GM23338 (cell line): ENCODE measurements around the gene MICAL2. TPM values are rescaled to one million over a fixed set of nuclear protein-coding genes. Genes with fewer than 3 reads are reported as not detected.

ENCODE experiments used
- ATAC-seq: fragments of 200-7000 bp; cut with Tn5 transposase; 3 replicates; pipeline ENCODE4 v1.9.1; 2020
- DNase-seq: peaks from one replicate; pipeline ENCODE4 v3.0.0-alpha.2; 2015; ENCODE audit warnings: low spot score
- H2AFZ ChIP-seq: fragments of 200-600 bp; sonication (generic); 2 replicates; pipeline ENCODE4 v1.8.0; 2016; ENCODE audit warnings: antibody characterized with exemption, mild to moderate bottlenecking, moderate library complexity
- H3F3A ChIP-seq: fragments of 200-600 bp; sonication (generic); replicated peaks from 2 replicates; pipeline ENCODE4 v1.8.0; 2017; ENCODE audit warnings: antibody characterized with exemption, mixed run types, low read depth
- H3K27ac ChIP-seq: fragments of 200-600 bp; sonication (generic); 2 replicates; pipeline ENCODE4 v1.6.1; 2016; ENCODE audit warnings: low read depth
- H3K27me3 ChIP-seq: fragments of 200-600 bp; sonication (generic); 2 replicates; pipeline ENCODE4 v1.8.0; 2016; ENCODE audit warnings: mild to moderate bottlenecking, mixed run types, moderate library complexity; ENCODE audit not compliant: insufficient read depth
- H3K36me3 ChIP-seq: fragments of 200-600 bp; sonication (generic); 2 replicates; pipeline ENCODE4 v1.8.0; 2016; ENCODE audit warnings: mild to moderate bottlenecking; ENCODE audit not compliant: insufficient read depth
- H3K4me1 ChIP-seq: fragments of 200-600 bp; sonication (generic); 2 replicates; pipeline ENCODE4 v1.8.0; 2016; ENCODE audit warnings: mild to moderate bottlenecking, moderate library complexity; ENCODE audit not compliant: insufficient read depth
- H3K4me2 ChIP-seq: fragments of 200-600 bp; sonication (generic); 2 replicates; pipeline ENCODE4 v1.7.1; 2017; ENCODE audit warnings: mixed run types
- H3K4me3 ChIP-seq: fragments of 200-600 bp; sonication (generic); 2 replicates; pipeline ENCODE4 v1.6.1; 2016; ENCODE audit warnings: mixed run types
- H3K79me2 ChIP-seq: fragments of 200-600 bp; sonication (generic); replicated peaks from 2 replicates; pipeline ENCODE4 v1.8.0; 2017; ENCODE audit warnings: mild to moderate bottlenecking; ENCODE audit not compliant: insufficient read depth
- H3K9me2 ChIP-seq: fragments of 200-600 bp; sonication (generic); 2 replicates; pipeline ENCODE4 v1.8.0; 2017; ENCODE audit not compliant: insufficient read depth
- H4K20me1 ChIP-seq: fragments of 200-600 bp; sonication (generic); replicated peaks from 2 replicates; pipeline ENCODE4 v1.8.0; 2017; ENCODE audit warnings: mild to moderate bottlenecking; ENCODE audit not compliant: insufficient read depth
- H3K27ac Mint-ChIP-seq: 2 replicates; pipeline ENCODE4 v1.8.0; 2020; ENCODE audit warnings: inconsistent platforms, mild to moderate bottlenecking, moderate library complexity, mixed read lengths
- H3K27me3 Mint-ChIP-seq: 3 replicates; pipeline ENCODE4 v1.8.0; 2022; ENCODE audit warnings: low read depth, mild to moderate bottlenecking, moderate library complexity, mixed read lengths, inconsistent platforms; ENCODE audit not compliant: insufficient read depth, poor library complexity
- H3K36me3 Mint-ChIP-seq: 3 replicates; pipeline ENCODE4 v1.8.0; 2021; ENCODE audit warnings: low read depth, mild to moderate bottlenecking, inconsistent platforms, moderate library complexity, mixed read lengths
- H3K4me1 Mint-ChIP-seq: 3 replicates; pipeline ENCODE4 v1.8.0; 2020; ENCODE audit warnings: mild to moderate bottlenecking, inconsistent platforms, mixed read lengths
- H3K4me3 Mint-ChIP-seq: 3 replicates; pipeline ENCODE4 v1.8.0; 2021; ENCODE audit warnings: moderate library complexity, mild to moderate bottlenecking, inconsistent platforms, mixed read lengths
- H3K9me3 Mint-ChIP-seq: 3 replicates; pipeline ENCODE4 v1.8.0; 2020; ENCODE audit warnings: moderate library complexity, mild to moderate bottlenecking, inconsistent platforms, mixed read lengths
- CREB1 ChIP-seq: fragments of 250-450 bp; sonication (Bioruptor Pico); IDR thresholded peaks from 2 replicates; pipeline ENCODE4 v1.5.0; 2020; ENCODE audit warnings: low read depth, mild to moderate bottlenecking, moderate library complexity
- EZH2 ChIP-seq: fragments of 200-600 bp; sonication (generic); IDR thresholded peaks from one replicate; pipeline ENCODE4 v1.8.0; 2017; ENCODE audit warnings: antibody characterized with exemption, mild to moderate bottlenecking, low read depth; ENCODE audit not compliant: unreplicated experiment
- EZH2phosphoT487 ChIP-seq: fragments of 200-600 bp; sonication (generic); IDR thresholded peaks from one replicate; pipeline ENCODE4 v1.8.1; 2018; ENCODE audit warnings: antibody characterized with exemption; ENCODE audit not compliant: unreplicated experiment
- JUNB ChIP-seq: IDR thresholded peaks from one replicate; pipeline ENCODE4 v1.6.1; 2016; ENCODE audit warnings: antibody characterized with exemption; ENCODE audit not compliant: unreplicated experiment
- NANOG ChIP-seq: IDR thresholded peaks from 2 replicates; pipeline ENCODE4 v1.6.1; 2016; ENCODE audit warnings: antibody characterized with exemption, borderline replicate concordance
- POLR2AphosphoS5 ChIP-seq: IDR thresholded peaks from 2 replicates; pipeline ENCODE4 v1.6.1; 2016; ENCODE audit warnings: antibody characterized with exemption, low read depth
- STAT1 ChIP-seq: IDR thresholded peaks from one replicate; pipeline ENCODE4 v1.6.1; 2016; ENCODE audit warnings: antibody characterized with exemption; ENCODE audit not compliant: unreplicated experiment
- ZNF114 ChIP-seq: fragments of 250-450 bp; sonication (Bioruptor Pico); IDR thresholded peaks from 2 replicates; pipeline ENCODE4 v1.5.0; 2020; ENCODE audit warnings: mild to moderate bottlenecking, moderate library complexity
- ZNF331 ChIP-seq: fragments of 250-450 bp; sonication (Bioruptor Pico); IDR thresholded peaks from 2 replicates; pipeline ENCODE4 v1.5.0; 2020; ENCODE audit warnings: low read depth, mild to moderate bottlenecking, moderate library complexity
- polyA plus RNA-seq: library from polyadenylated mRNA; unstranded; fragments of >200 nt; fragmentation: Nextera tagmentation; extraction: Ambion mirVana; gene quantifications from 2 replicates; pipeline ENCODE4 v1.2.1, GENCODE V29; 2016
- total RNA-seq: library from RNA; depleted of rRNA; stranded (reverse); fragments of >200 nt; shearing (Covaris generic); gene quantifications from 2 replicates; pipeline ENCODE4 v1.2.3, GENCODE V29; 2014
- TF ChIP-seq, protein P1 (sequence below): IDR thresholded peaks from 2 replicates; pipeline ENCODE4 v1.6.1; 2016; ENCODE audit warnings: antibody characterized with exemption
- TF ChIP-seq, protein P2 (sequence below): fragments of 250-450 bp; sonication (Bioruptor Pico); IDR thresholded peaks from 2 replicates; pipeline ENCODE4 v1.5.0; 2020; ENCODE audit warnings: mild to moderate bottlenecking, moderate library complexity
- TF ChIP-seq, protein P3 (sequence below): IDR thresholded peaks from one replicate; pipeline ENCODE4 v1.6.1; 2018; ENCODE audit warnings: antibody characterized with exemption; ENCODE audit not compliant: unreplicated experiment
- TF ChIP-seq, protein P4 (sequence below), 2 experiments: fragments of 200-600 bp in 1 of 2; sonication (generic) in 1 of 2; conservative IDR thresholded peaks; 2 replicates each; pipeline versions ENCODE4 v1.5.1 to v1.6.1; 2016 to 2017; ENCODE audit warnings: antibody characterized with exemption in 2 of 2, low read depth in 2 of 2, mild to moderate bottlenecking in 2 of 2, moderate library complexity in 1 of 2

MICAL2 gene
- total and polyA plus RNA-seq, 2 experiments from 2014 or later = 0.66 to 1.4 TPM

DNA sequence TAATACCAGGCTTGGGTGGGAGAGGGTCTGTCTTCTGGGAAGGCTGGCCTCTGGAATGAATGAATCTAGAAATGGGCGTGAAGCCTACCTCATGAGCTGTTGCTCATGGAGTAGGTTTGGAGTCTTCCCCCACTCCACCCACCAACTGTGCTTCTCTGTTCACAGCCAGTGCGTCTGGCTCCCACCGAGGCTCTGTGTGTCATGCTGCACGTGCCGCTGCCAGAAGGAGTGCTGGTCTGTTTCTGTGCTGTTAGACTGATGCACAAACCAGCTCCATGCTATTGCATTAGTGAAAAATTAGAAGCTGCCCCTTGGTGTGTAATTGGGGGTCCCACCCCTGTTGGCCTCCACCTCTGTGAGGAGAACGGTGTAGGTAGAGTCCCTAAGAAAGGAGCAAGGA, 134.7 kb downstream of the MICAL2 start:
- H3F3A ChIP-seq = no peaks in the 10 kb centered on the region
- TF ChIP-seq, protein P1, sequence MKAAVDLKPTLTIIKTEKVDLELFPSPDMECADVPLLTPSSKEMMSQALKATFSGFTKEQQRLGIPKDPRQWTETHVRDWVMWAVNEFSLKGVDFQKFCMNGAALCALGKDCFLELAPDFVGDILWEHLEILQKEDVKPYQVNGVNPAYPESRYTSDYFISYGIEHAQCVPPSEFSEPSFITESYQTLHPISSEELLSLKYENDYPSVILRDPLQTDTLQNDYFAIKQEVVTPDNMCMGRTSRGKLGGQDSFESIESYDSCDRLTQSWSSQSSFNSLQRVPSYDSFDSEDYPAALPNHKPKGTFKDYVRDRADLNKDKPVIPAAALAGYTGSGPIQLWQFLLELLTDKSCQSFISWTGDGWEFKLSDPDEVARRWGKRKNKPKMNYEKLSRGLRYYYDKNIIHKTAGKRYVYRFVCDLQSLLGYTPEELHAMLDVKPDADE = no peak
- TF ChIP-seq POLR2AphosphoS5 (no peak), EZH2 (no peak), CREB1 (CRISPR knock-in tag) (no peak), ZNF331 (no peak), JUNB (no peak), ZNF114 (CRISPR knock-in tag) (no peak), EZH2phosphoT487 (no peak), STAT1 (no peak), NANOG (no peak)
- TF ChIP-seq, protein P2, sequence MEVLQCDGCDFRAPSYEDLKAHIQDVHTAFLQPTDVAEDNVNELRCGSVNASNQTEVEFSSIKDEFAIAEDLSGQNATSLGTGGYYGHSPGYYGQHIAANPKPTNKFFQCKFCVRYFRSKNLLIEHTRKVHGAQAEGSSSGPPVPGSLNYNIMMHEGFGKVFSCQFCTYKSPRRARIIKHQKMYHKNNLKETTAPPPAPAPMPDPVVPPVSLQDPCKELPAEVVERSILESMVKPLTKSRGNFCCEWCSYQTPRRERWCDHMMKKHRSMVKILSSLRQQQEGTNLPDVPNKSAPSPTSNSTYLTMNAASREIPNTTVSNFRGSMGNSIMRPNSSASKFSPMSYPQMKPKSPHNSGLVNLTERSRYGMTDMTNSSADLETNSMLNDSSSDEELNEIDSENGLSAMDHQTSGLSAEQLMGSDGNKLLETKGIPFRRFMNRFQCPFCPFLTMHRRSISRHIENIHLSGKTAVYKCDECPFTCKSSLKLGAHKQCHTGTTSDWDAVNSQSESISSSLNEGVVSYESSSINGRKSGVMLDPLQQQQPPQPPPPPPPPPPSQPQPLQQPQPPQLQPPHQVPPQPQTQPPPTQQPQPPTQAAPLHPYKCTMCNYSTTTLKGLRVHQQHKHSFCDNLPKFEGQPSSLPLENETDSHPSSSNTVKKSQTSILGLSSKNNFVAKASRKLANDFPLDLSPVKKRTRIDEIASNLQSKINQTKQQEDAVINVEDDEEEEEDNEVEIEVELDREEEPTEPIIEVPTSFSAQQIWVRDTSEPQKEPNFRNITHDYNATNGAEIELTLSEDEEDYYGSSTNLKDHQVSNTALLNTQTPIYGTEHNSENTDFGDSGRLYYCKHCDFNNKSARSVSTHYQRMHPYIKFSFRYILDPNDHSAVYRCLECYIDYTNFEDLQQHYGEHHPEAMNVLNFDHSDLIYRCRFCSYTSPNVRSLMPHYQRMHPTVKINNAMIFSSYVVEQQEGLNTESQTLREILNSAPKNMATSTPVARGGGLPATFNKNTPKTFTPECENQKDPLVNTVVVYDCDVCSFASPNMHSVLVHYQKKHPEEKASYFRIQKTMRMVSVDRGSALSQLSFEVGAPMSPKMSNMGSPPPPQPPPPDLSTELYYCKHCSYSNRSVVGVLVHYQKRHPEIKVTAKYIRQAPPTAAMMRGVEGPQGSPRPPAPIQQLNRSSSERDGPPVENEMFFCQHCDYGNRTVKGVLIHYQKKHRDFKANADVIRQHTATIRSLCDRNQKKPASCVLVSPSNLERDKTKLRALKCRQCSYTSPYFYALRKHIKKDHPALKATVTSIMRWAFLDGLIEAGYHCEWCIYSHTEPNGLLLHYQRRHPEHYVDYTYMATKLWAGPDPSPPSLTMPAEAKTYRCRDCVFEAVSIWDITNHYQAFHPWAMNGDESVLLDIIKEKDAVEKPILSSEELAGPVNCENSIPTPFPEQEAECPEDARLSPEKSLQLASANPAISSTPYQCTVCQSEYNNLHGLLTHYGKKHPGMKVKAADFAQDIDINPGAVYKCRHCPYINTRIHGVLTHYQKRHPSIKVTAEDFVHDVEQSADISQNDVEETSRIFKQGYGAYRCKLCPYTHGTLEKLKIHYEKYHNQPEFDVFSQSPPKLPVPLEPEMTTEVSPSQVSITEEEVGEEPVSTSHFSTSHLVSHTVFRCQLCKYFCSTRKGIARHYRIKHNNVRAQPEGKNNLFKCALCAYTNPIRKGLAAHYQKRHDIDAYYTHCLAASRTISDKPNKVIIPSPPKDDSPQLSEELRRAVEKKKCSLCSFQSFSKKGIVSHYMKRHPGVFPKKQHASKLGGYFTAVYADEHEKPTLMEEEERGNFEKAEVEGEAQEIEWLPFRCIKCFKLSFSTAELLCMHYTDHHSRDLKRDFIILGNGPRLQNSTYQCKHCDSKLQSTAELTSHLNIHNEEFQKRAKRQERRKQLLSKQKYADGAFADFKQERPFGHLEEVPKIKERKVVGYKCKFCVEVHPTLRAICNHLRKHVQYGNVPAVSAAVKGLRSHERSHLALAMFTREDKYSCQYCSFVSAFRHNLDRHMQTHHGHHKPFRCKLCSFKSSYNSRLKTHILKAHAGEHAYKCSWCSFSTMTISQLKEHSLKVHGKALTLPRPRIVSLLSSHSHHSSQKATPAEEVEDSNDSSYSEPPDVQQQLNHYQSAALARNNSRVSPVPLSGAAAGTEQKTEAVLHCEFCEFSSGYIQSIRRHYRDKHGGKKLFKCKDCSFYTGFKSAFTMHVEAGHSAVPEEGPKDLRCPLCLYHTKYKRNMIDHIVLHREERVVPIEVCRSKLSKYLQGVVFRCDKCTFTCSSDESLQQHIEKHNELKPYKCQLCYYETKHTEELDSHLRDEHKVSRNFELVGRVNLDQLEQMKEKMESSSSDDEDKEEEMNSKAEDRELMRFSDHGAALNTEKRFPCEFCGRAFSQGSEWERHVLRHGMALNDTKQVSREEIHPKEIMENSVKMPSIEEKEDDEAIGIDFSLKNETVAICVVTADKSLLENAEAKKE (CRISPR knock-in tag) = no peak
- TF ChIP-seq, protein P3, sequence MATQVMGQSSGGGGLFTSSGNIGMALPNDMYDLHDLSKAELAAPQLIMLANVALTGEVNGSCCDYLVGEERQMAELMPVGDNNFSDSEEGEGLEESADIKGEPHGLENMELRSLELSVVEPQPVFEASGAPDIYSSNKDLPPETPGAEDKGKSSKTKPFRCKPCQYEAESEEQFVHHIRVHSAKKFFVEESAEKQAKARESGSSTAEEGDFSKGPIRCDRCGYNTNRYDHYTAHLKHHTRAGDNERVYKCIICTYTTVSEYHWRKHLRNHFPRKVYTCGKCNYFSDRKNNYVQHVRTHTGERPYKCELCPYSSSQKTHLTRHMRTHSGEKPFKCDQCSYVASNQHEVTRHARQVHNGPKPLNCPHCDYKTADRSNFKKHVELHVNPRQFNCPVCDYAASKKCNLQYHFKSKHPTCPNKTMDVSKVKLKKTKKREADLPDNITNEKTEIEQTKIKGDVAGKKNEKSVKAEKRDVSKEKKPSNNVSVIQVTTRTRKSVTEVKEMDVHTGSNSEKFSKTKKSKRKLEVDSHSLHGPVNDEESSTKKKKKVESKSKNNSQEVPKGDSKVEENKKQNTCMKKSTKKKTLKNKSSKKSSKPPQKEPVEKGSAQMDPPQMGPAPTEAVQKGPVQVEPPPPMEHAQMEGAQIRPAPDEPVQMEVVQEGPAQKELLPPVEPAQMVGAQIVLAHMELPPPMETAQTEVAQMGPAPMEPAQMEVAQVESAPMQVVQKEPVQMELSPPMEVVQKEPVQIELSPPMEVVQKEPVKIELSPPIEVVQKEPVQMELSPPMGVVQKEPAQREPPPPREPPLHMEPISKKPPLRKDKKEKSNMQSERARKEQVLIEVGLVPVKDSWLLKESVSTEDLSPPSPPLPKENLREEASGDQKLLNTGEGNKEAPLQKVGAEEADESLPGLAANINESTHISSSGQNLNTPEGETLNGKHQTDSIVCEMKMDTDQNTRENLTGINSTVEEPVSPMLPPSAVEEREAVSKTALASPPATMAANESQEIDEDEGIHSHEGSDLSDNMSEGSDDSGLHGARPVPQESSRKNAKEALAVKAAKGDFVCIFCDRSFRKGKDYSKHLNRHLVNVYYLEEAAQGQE = no peak
- TF ChIP-seq, protein P4, sequence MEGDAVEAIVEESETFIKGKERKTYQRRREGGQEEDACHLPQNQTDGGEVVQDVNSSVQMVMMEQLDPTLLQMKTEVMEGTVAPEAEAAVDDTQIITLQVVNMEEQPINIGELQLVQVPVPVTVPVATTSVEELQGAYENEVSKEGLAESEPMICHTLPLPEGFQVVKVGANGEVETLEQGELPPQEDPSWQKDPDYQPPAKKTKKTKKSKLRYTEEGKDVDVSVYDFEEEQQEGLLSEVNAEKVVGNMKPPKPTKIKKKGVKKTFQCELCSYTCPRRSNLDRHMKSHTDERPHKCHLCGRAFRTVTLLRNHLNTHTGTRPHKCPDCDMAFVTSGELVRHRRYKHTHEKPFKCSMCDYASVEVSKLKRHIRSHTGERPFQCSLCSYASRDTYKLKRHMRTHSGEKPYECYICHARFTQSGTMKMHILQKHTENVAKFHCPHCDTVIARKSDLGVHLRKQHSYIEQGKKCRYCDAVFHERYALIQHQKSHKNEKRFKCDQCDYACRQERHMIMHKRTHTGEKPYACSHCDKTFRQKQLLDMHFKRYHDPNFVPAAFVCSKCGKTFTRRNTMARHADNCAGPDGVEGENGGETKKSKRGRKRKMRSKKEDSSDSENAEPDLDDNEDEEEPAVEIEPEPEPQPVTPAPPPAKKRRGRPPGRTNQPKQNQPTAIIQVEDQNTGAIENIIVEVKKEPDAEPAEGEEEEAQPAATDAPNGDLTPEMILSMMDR (conservative IDR thresholded peaks at IDR 0.05; ENCODE audit: low read depth in 2 of 2) = no peak
- H3K4me1 Mint-ChIP-seq = peaks cover 43% of the 10 kb centered on the region
- H3K36me3 Mint-ChIP-seq = no peaks in the 10 kb centered on the region
- ATAC-seq (no peak), DNase-seq (no peak)
- no peak overlapping the region for H2AFZ ChIP-seq
- H3K4me2 ChIP-seq = no peak overlapping the region
- H3K4me3 Mint-ChIP-seq = no peak overlapping the region
- no peaks in the 10 kb centered on the region for H3K9me2 ChIP-seq
- H3K36me3 ChIP-seq = no peaks in the 10 kb centered on the region
- H3K27ac Mint-ChIP-seq = no peak overlapping the region
- H3K27ac ChIP-seq = no peak overlapping the region
- no peaks in the 10 kb centered on the region for H3K79me2 ChIP-seq
- no peaks in the 10 kb centered on the region for H4K20me1 ChIP-seq
- no peaks in the 10 kb centered on the region for H3K9me3 Mint-ChIP-seq
- H3K27me3 Mint-ChIP-seq = peaks cover 4% of the 10 kb centered on the region
- H3K4me1 ChIP-seq = no peaks in the 10 kb centered on the region; the same call in 1 of the 2 replicates
- H3K27me3 ChIP-seq = no peaks in the 10 kb centered on the region
- no peak overlapping the region for H3K4me3 ChIP-seq
